HepG2 (cell line): ENCODE results near the gene CCDC86. TPM values are rescaled to one million over a fixed set of nuclear protein-coding genes. Genes with fewer than 3 reads are reported as not detected.

ENCODE experiments used
- ATAC-seq: fragments of 200-7000 bp; cut with Tn5 transposase; 3 replicates; pipeline ENCODE4 v1.9.1; 2020; ENCODE audit warnings: mild to moderate bottlenecking, moderate library complexity
- BruUV-seq: library from RNA; stranded (reverse); fragments of 400-500 nt; replicated peaks from 2 replicates; lab custom pipeline; 2021; lab: Mats Ljungman, UMichigan
- CTCF ChIA-PET: fragments of 300-600 bp; formaldehyde crosslinking; extraction: SDS; loops from one replicate; lab custom pipeline; 2021; ENCODE audit warnings: low total read pairs, inconsistent platforms, low intra/inter-chr PET ratio; lab: Yijun Ruan, JAX
- POLR2A ChIA-PET: fragments of 350-600 bp; sonication (Branson Sonifier 250); formaldehyde crosslinking; loops from one replicate; lab custom pipeline; 2020; ENCODE audit warnings: antibody characterized with exemption, inconsistent platforms; lab: Yijun Ruan, JAX
- DNase-seq: peaks from one replicate; pipeline ENCODE4 v3.0.0-alpha.2; 2015; ENCODE audit warnings: low spot score
- FAIRE-seq: peaks from 3 replicates; lab custom pipeline; 2011; peaks lifted over from hg19 to GRCh38; lab: Jason Lieb, UNC
- H2AFZ ChIP-seq: one replicate; pipeline ENCODE4 v1.6.1; 2011; ENCODE audit warnings: low read length, inconsistent platforms
- H3K27ac ChIP-seq: fragments of 300-600 bp; 3 replicates; pipeline ENCODE4 v1.8.0; 2011; ENCODE audit warnings: mixed run types, mild to moderate bottlenecking, mixed read lengths, low read length, inconsistent platforms; ENCODE audit not compliant: insufficient read depth; ENCODE audit errors: extremely low read length
- H3K27me3 ChIP-seq, 2 experiments: fragments of 200-600 bp in 1 of 2; 2 replicates in 1 of 2; 3 replicates in 1 of 2; pipeline versions ENCODE4 v1.6.0 to v1.8.0; 2011; ENCODE audit warnings: low read length in 2 of 2, mild to moderate bottlenecking in 2 of 2, moderate library complexity in 2 of 2, inconsistent platforms in 1 of 2; ENCODE audit not compliant: insufficient read depth in 2 of 2, control insufficient read depth in 1 of 2
- H3K36me3 ChIP-seq, 2 experiments: fragments of 200-600 bp in 1 of 2; replicated peaks in 1 of 2; 2 replicates in 1 of 2; 3 replicates in 1 of 2; pipeline versions ENCODE4 v1.5.1 to v1.8.0; 2011; ENCODE audit warnings: low read length in 2 of 2, inconsistent platforms in 1 of 2; ENCODE audit not compliant: insufficient read depth in 2 of 2, control insufficient read depth in 1 of 2
- H3K4me1 ChIP-seq: 2 replicates; pipeline ENCODE4 v1.5.1; 2012; ENCODE audit warnings: low read length, inconsistent platforms; ENCODE audit not compliant: insufficient read depth
- H3K4me2 ChIP-seq: 2 replicates; pipeline ENCODE4 v1.6.0; 2011; ENCODE audit warnings: low read depth, low read length, inconsistent platforms
- H3K4me3 ChIP-seq, 3 experiments: fragments of 200-600 bp in 1 of 3; sonication (generic), shearing (Covaris generic) in 1 of 3; replicated peaks in 1 of 3; 2 replicates each; pipeline ENCODE4 v1.5.1; 2011 to 2016; ENCODE audit warnings: low read length in 3 of 3, inconsistent platforms in 2 of 3, low read depth in 2 of 3, mild to moderate bottlenecking in 2 of 3, control low read depth in 1 of 3, mixed read lengths in 1 of 3; ENCODE audit not compliant: insufficient read depth in 1 of 3
- H3K79me2 ChIP-seq: one replicate; pipeline ENCODE4 v1.6.1; 2011; ENCODE audit warnings: low read length, inconsistent platforms; ENCODE audit not compliant: insufficient read depth
- H3K9ac ChIP-seq: 2 replicates; pipeline ENCODE4 v1.6.0; 2011; ENCODE audit warnings: mild to moderate bottlenecking, low read depth, low read length, inconsistent platforms; ENCODE audit not compliant: insufficient read depth
- H3K9me3 ChIP-seq: 2 replicates; pipeline ENCODE4 v1.5.1; 2012; ENCODE audit warnings: mild to moderate bottlenecking, low read length
- H4K20me1 ChIP-seq: 2 replicates; pipeline ENCODE4 v1.6.0; 2011; ENCODE audit warnings: inconsistent platforms, mild to moderate bottlenecking, low read length, moderate library complexity; ENCODE audit not compliant: insufficient read depth
- KAT7 ChIP-seq: IDR thresholded peaks from 2 replicates; pipeline ENCODE4 v1.6.1; 2018; ENCODE audit warnings: borderline replicate concordance, missing compliant biosample characterization
- MATR3 ChIP-seq: sonication (generic); formaldehyde crosslinking; IDR thresholded peaks from 2 replicates; pipeline ENCODE4 v1.4.0; 2020; ENCODE audit warnings: missing genetic modification reagents
- NPAS2 ChIP-seq: sonication (generic); formaldehyde crosslinking; IDR thresholded peaks from 2 replicates; pipeline ENCODE4 v1.8.0; 2022; ENCODE audit warnings: mild to moderate bottlenecking, missing genetic modification reagents, borderline replicate concordance
- ZFY ChIP-seq: sonication (generic); formaldehyde crosslinking; IDR thresholded peaks from 2 replicates; pipeline ENCODE4 v1.4.0; 2020; ENCODE audit warnings: missing genetic modification reagents
- ZNF121 ChIP-seq: sonication (generic); formaldehyde crosslinking; IDR thresholded peaks from 2 replicates; pipeline ENCODE4 v1.5.0; 2020; ENCODE audit warnings: mild to moderate bottlenecking, missing genetic modification reagents
- ZNF205 ChIP-seq: IDR thresholded peaks from 2 replicates; pipeline ENCODE4 v1.6.1; 2018; ENCODE audit warnings: missing biosample characterization, missing genetic modification reagents
- ZNF260 ChIP-seq: sonication (generic); formaldehyde crosslinking; IDR thresholded peaks from 2 replicates; pipeline ENCODE4 v1.4.0; 2020; ENCODE audit warnings: missing genetic modification reagents, low read depth, mild to moderate bottlenecking, borderline replicate concordance
- ZNF724P ChIP-seq: sonication (generic); formaldehyde crosslinking; IDR thresholded peaks from 2 replicates; pipeline ENCODE4 v1.8.0; 2022; ENCODE audit warnings: missing genetic modification reagents, borderline replicate concordance
- WGBS: methylation state at CpG from one replicate; pipeline ENCODE4 v1.1.6; 2017; ENCODE audit warnings: low lambda C conversion rate; 5-methylcytosine and 5-hydroxymethylcytosine counted together
- in situ Hi-C: cut with HindIII; loops from 2 replicates; pipeline ENCODE4 v1.10.0; 2017; ENCODE audit warnings: low pct_unique_long_range_greater_than_20kb; ENCODE audit not compliant: extremely low pct_ligation_motif_present
- intact Hi-C: fragments of 100-400 bp; cut with micrococcal nuclease; formaldehyde crosslinking; loops from one replicate; pipeline ENCODE4 v1.10.0; 2022; ENCODE audit not compliant: unreplicated experiment
- polyA plus RNA-seq, 8 experiments: library from polyadenylated mRNA; depleted of rRNA in 3 of 8; stranded (reverse) in 7 of 8; unstranded in 1 of 8; fragments of >200 nt; fragmentation: Illumina TruSeq in 4 of 8; extraction: Trizol in 4 of 8; gene quantifications; 2 replicates each; pipeline versions ENCODE4 v1.2.1 to v1.2.3, GENCODE V29; 2011 to 2016; ENCODE audit warnings: low read depth in 4 of 8, missing spikeins in 1 of 8, mixed read lengths in 1 of 8; ENCODE audit not compliant: insufficient read depth in 1 of 8
- total RNA-seq, 5 experiments: library from RNA; depleted of rRNA; stranded (reverse); fragments of >200 nt; fragmentation: Illumina TruSeq; extraction: Trizol; gene quantifications; 2 replicates each; pipeline ENCODE4 v1.2.3, GENCODE V29; 2016; ENCODE audit warnings: low read depth in 1 of 5
- TF ChIP-seq, protein P1 (sequence below): IDR thresholded peaks from 2 replicates; pipeline ENCODE4 v1.6.1; 2016; ENCODE audit warnings: mild to moderate bottlenecking
- TF ChIP-seq, protein P2 (sequence below): sonication (generic); IDR thresholded peaks from 2 replicates; pipeline ENCODE4 v1.6.1; 2016; ENCODE audit warnings: low read depth, borderline replicate concordance

CCDC86 gene
- total and polyA plus RNA-seq, 2 of the 13 experiments (the other 11 are each of a cell fraction or from before 2014, with no cell fraction given): 33.8 to 37.6 TPM

- Histone ChIP-seq H3K9me3 (no peaks in the 10 kb centered on the region), H3K79me2 (no peaks in the 10 kb centered on the region), H3K9ac (no peak overlapping the region), H3K27ac (no peak overlapping the region), H4K20me1 (no peaks in the 10 kb centered on the region), H2AFZ (no peak overlapping the region), H3K36me3 (no peaks in the 10 kb centered on the region), H3K4me2 (no peak overlapping the region), H3K4me3 (no peak overlapping the region), H3K4me1 (peaks cover 43% of the 10 kb centered on the region), H3K27me3 (peaks cover 0 to 5% of the 10 kb centered on the region in 2 experiments; a peak in 1 of 5 replicates)
- in situ Hi-C loops: no loop called here
- ChIA-PET CTCF (no interaction called here), POLR2A (interaction anchor here (1.6 kb wide), 1 partner anchor 16 kb away, joined by 4 read pairs; no protein-coding TSS in a partner anchor)
- ATAC-seq: peak; percentile 41
- FAIRE-seq: no peak
- no peak for DNase-seq
- BruUV-seq: no TSS peak
- intact Hi-C loops: no loop called here
- WGBS: 71% methylated on average over 4 of the region's 7 CpGs
- TF ChIP-seq ZNF205 (CRISPR knock-in tag): no peak
- no peak for TF ChIP-seq MATR3 (CRISPR knock-in tag)
- no peak for TF ChIP-seq ZNF724P (CRISPR knock-in tag)
- no peak for TF ChIP-seq ZFY (CRISPR knock-in tag)
- TF ChIP-seq ZNF260 (CRISPR knock-in tag): no peak
- TF ChIP-seq ZNF121: no peak
- no peak for TF ChIP-seq KAT7 (CRISPR knock-in tag)
- TF ChIP-seq NPAS2: no peak
- TF ChIP-seq, protein P1, sequence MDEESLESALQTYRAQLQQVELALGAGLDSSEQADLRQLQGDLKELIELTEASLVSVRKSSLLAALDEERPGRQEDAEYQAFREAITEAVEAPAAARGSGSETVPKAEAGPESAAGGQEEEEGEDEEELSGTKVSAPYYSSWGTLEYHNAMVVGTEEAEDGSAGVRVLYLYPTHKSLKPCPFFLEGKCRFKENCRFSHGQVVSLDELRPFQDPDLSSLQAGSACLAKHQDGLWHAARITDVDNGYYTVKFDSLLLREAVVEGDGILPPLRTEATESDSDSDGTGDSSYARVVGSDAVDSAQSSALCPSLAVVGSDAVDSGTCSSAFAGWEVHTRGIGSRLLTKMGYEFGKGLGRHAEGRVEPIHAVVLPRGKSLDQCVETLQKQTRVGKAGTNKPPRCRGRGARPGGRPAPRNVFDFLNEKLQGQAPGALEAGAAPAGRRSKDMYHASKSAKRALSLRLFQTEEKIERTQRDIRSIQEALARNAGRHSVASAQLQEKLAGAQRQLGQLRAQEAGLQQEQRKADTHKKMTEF (CRISPR knock-in tag): no peak
- TF ChIP-seq, protein P2, sequence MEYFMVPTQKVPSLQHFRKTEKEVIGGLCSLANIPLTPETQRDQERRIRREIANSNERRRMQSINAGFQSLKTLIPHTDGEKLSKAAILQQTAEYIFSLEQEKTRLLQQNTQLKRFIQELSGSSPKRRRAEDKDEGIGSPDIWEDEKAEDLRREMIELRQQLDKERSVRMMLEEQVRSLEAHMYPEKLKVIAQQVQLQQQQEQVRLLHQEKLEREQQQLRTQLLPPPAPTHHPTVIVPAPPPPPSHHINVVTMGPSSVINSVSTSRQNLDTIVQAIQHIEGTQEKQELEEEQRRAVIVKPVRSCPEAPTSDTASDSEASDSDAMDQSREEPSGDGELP: no peak
Observed at GRCh38 chr11:60871378-60872061, 29.6 kb downstream of the CCDC86 start.
